HepG2 (cell line): ENCODE data around the gene SMAD7. TPM values are rescaled to one million over a fixed set of nuclear protein-coding genes. Genes with fewer than 3 reads are reported as not detected.

Source experiments
- ATAC-seq: fragments of 200-7000 bp; cut with Tn5 transposase; 3 replicates; pipeline ENCODE4 v1.9.1; 2020; ENCODE audit warnings: mild to moderate bottlenecking, moderate library complexity
- BruUV-seq: library from RNA; stranded (reverse); fragments of 400-500 nt; replicated peaks from 2 replicates; lab custom pipeline; 2021; lab: Mats Ljungman, UMichigan
- CTCF ChIA-PET: fragments of 300-600 bp; formaldehyde crosslinking; extraction: SDS; loops from one replicate; lab custom pipeline; 2021; ENCODE audit warnings: low total read pairs, inconsistent platforms, low intra/inter-chr PET ratio; lab: Yijun Ruan, JAX
- POLR2A ChIA-PET: fragments of 350-600 bp; sonication (Branson Sonifier 250); formaldehyde crosslinking; loops from one replicate; lab custom pipeline; 2020; ENCODE audit warnings: antibody characterized with exemption, inconsistent platforms; lab: Yijun Ruan, JAX
- DNase-seq: peaks from one replicate; pipeline ENCODE4 v3.0.0-alpha.2; 2015; ENCODE audit warnings: low spot score
- FAIRE-seq: peaks from 3 replicates; lab custom pipeline; 2011; peaks lifted over from hg19 to GRCh38; lab: Jason Lieb, UNC
- H2AFZ ChIP-seq: one replicate; pipeline ENCODE4 v1.6.1; 2011; ENCODE audit warnings: low read length, inconsistent platforms
- H3K27ac ChIP-seq: fragments of 300-600 bp; 3 replicates; pipeline ENCODE4 v1.8.0; 2011; ENCODE audit warnings: mixed run types, mild to moderate bottlenecking, mixed read lengths, low read length, inconsistent platforms; ENCODE audit not compliant: insufficient read depth; ENCODE audit errors: extremely low read length
- H3K27me3 ChIP-seq, 2 experiments: fragments of 200-600 bp in 1 of 2; 2 replicates in 1 of 2; 3 replicates in 1 of 2; pipeline versions ENCODE4 v1.6.0 to v1.8.0; 2011; ENCODE audit warnings: low read length in 2 of 2, mild to moderate bottlenecking in 2 of 2, moderate library complexity in 2 of 2, inconsistent platforms in 1 of 2; ENCODE audit not compliant: insufficient read depth in 2 of 2, control insufficient read depth in 1 of 2
- H3K36me3 ChIP-seq, 2 experiments: fragments of 200-600 bp in 1 of 2; replicated peaks in 1 of 2; 2 replicates in 1 of 2; 3 replicates in 1 of 2; pipeline versions ENCODE4 v1.5.1 to v1.8.0; 2011; ENCODE audit warnings: low read length in 2 of 2, inconsistent platforms in 1 of 2; ENCODE audit not compliant: insufficient read depth in 2 of 2, control insufficient read depth in 1 of 2
- H3K4me1 ChIP-seq: 2 replicates; pipeline ENCODE4 v1.5.1; 2012; ENCODE audit warnings: low read length, inconsistent platforms; ENCODE audit not compliant: insufficient read depth
- H3K4me2 ChIP-seq: 2 replicates; pipeline ENCODE4 v1.6.0; 2011; ENCODE audit warnings: low read depth, low read length, inconsistent platforms
- H3K4me3 ChIP-seq, 3 experiments: fragments of 200-600 bp in 1 of 3; sonication (generic), shearing (Covaris generic) in 1 of 3; replicated peaks in 1 of 3; 2 replicates each; pipeline ENCODE4 v1.5.1; 2011 to 2016; ENCODE audit warnings: low read length in 3 of 3, inconsistent platforms in 2 of 3, low read depth in 2 of 3, mild to moderate bottlenecking in 2 of 3, control low read depth in 1 of 3, mixed read lengths in 1 of 3; ENCODE audit not compliant: insufficient read depth in 1 of 3
- H3K79me2 ChIP-seq: one replicate; pipeline ENCODE4 v1.6.1; 2011; ENCODE audit warnings: low read length, inconsistent platforms; ENCODE audit not compliant: insufficient read depth
- H3K9ac ChIP-seq: 2 replicates; pipeline ENCODE4 v1.6.0; 2011; ENCODE audit warnings: mild to moderate bottlenecking, low read depth, low read length, inconsistent platforms; ENCODE audit not compliant: insufficient read depth
- H3K9me3 ChIP-seq: 2 replicates; pipeline ENCODE4 v1.5.1; 2012; ENCODE audit warnings: mild to moderate bottlenecking, low read length
- H4K20me1 ChIP-seq: 2 replicates; pipeline ENCODE4 v1.6.0; 2011; ENCODE audit warnings: inconsistent platforms, mild to moderate bottlenecking, low read length, moderate library complexity; ENCODE audit not compliant: insufficient read depth
- EP300 ChIP-seq, 3 experiments: sonication (generic) in 1 of 3; formaldehyde crosslinking in 1 of 3; IDR thresholded peaks; 2 replicates each; pipeline versions ENCODE4 v1.5.1 to v1.6.1; 2011 to 2020; ENCODE audit warnings: low read depth in 2 of 3, low read length in 2 of 3, borderline replicate concordance in 1 of 3, improper control_type of control experiment in 1 of 3, mild to moderate bottlenecking in 1 of 3, missing genetic modification reagents in 1 of 3, moderate library complexity in 1 of 3
- IKZF1 ChIP-seq: fragments of 450-650 bp; IDR thresholded peaks from 2 replicates; pipeline ENCODE4 v1.7.1; 2016
- KAT8 ChIP-seq: IDR thresholded peaks from 2 replicates; pipeline ENCODE4 v1.6.1; 2016; ENCODE audit warnings: missing genetic modification reagents, missing compliant biosample characterization
- NR1H2 ChIP-seq: sonication (generic); formaldehyde crosslinking; IDR thresholded peaks from 2 replicates; pipeline ENCODE4 v1.8.1; 2022; ENCODE audit warnings: low read depth, missing genetic modification reagents, borderline replicate concordance
- ZBTB38 ChIP-seq: sonication (generic); formaldehyde crosslinking; IDR thresholded peaks from 2 replicates; pipeline ENCODE4 v1.5.1; 2020; ENCODE audit warnings: mild to moderate bottlenecking, missing genetic modification reagents
- ZNF460 ChIP-seq: sonication (generic); formaldehyde crosslinking; IDR thresholded peaks from 2 replicates; pipeline ENCODE4 v1.5.1; 2020; ENCODE audit warnings: missing genetic modification reagents, mild to moderate bottlenecking, borderline replicate concordance
- WGBS: methylation state at CpG from one replicate; pipeline ENCODE4 v1.1.6; 2017; ENCODE audit warnings: low lambda C conversion rate; 5-methylcytosine and 5-hydroxymethylcytosine counted together
- in situ Hi-C: cut with HindIII; loops from 2 replicates; pipeline ENCODE4 v1.10.0; 2017; ENCODE audit warnings: low pct_unique_long_range_greater_than_20kb; ENCODE audit not compliant: extremely low pct_ligation_motif_present
- intact Hi-C: fragments of 100-400 bp; cut with micrococcal nuclease; formaldehyde crosslinking; loops from one replicate; pipeline ENCODE4 v1.10.0; 2022; ENCODE audit not compliant: unreplicated experiment
- polyA plus RNA-seq, 8 experiments: library from polyadenylated mRNA; depleted of rRNA in 3 of 8; stranded (reverse) in 7 of 8; unstranded in 1 of 8; fragments of >200 nt; fragmentation: Illumina TruSeq in 4 of 8; extraction: Trizol in 4 of 8; gene quantifications; 2 replicates each; pipeline versions ENCODE4 v1.2.1 to v1.2.3, GENCODE V29; 2011 to 2016; ENCODE audit warnings: low read depth in 4 of 8, missing spikeins in 1 of 8, mixed read lengths in 1 of 8; ENCODE audit not compliant: insufficient read depth in 1 of 8
- total RNA-seq, 5 experiments: library from RNA; depleted of rRNA; stranded (reverse); fragments of >200 nt; fragmentation: Illumina TruSeq; extraction: Trizol; gene quantifications; 2 replicates each; pipeline ENCODE4 v1.2.3, GENCODE V29; 2016; ENCODE audit warnings: low read depth in 1 of 5
- TF ChIP-seq, protein P1 (sequence below): sonication (generic); formaldehyde crosslinking; IDR thresholded peaks from 2 replicates; pipeline ENCODE4 v1.5.1; 2020; ENCODE audit warnings: mild to moderate bottlenecking, missing genetic modification reagents
- TF ChIP-seq, protein P2 (sequence below): sonication (generic); formaldehyde crosslinking; conservative IDR thresholded peaks from 2 replicates; pipeline ENCODE4 v1.4.0; 2020; ENCODE audit warnings: missing genetic modification reagents
- TF ChIP-seq, protein P3 (sequence below): sonication (generic); formaldehyde crosslinking; conservative IDR thresholded peaks from 2 replicates; pipeline ENCODE4 v1.8.0; 2022; ENCODE audit warnings: low read depth, missing genetic modification reagents
- TF ChIP-seq, protein P4 (sequence below): sonication (generic); formaldehyde crosslinking; IDR thresholded peaks from 2 replicates; pipeline ENCODE4 v1.4.0; 2020; ENCODE audit warnings: low read depth, mild to moderate bottlenecking, missing genetic modification reagents
- TF ChIP-seq, protein P5 (sequence below): sonication (generic); formaldehyde crosslinking; IDR thresholded peaks from 2 replicates; pipeline ENCODE4 v1.8.0; 2023; ENCODE audit warnings: mild to moderate bottlenecking, missing genetic modification reagents

SMAD7 gene
- total and polyA plus RNA-seq, 2 of the 13 experiments (the other 11 are each of a cell fraction or from before 2014, with no cell fraction given), result 17.4 to 24.7 TPM

- BruUV-seq, result no TSS peak
- no peak overlapping the region for H3K9ac ChIP-seq
- no peak overlapping the region for H3K4me2 ChIP-seq
- H3K4me1 ChIP-seq, result peaks cover 63% of the 10 kb centered on the region
- CTCF ChIA-PET, result no interaction called here
- 76% methylated on average over 20 of the region's 20 CpGs for WGBS
- no peaks in the 10 kb centered on the region for H3K36me3 ChIP-seq
- no peak overlapping the region for H3K27ac ChIP-seq
- intact Hi-C loops, result no loop called here
- TF ChIP-seq, protein P1, sequence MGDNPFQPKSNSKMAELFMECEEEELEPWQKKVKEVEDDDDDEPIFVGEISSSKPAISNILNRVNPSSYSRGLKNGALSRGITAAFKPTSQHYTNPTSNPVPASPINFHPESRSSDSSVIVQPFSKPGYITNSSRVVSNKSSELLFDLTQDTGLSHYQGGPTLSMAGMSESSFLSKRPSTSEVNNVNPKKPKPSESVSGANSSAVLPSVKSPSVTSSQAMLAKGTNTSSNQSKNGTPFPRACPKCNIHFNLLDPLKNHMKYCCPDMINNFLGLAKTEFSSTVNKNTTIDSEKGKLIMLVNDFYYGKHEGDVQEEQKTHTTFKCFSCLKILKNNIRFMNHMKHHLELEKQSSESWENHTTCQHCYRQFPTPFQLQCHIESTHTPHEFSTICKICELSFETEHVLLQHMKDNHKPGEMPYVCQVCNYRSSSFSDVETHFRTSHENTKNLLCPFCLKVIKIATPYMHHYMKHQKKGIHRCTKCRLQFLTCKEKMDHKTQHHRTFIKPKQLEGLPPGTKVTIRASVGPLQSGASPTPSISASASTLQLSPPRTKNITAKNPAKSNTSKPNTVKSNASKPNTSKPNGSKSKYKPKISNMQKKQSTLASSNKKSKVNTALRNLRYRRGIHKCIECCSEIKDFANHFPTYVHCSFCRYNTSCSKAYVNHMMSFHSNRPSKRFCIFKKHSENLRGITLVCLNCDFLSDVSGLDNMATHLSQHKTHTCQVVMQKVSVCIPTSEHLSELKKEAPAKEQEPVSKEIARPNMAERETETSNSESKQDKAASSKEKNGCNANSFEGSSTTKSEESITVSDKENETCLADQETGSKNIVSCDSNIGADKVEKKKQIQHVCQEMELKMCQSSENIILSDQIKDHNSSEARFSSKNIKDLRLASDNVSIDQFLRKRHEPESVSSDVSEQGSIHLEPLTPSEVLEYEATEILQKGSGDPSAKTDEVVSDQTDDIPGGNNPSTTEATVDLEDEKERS (CRISPR knock-in tag), result no peak
- TF ChIP-seq ZBTB38 (no peak), EP300 (IDR thresholded peaks at IDR 0.05; ENCODE audit: low read depth in 2 of 2, low read length in 2 of 2) (no peak), EP300 (CRISPR knock-in tag; IDR thresholded peaks at IDR 0.05; ENCODE audit: borderline replicate concordance) (no peak), KAT8 (CRISPR knock-in tag) (no peak), IKZF1 (no peak), ZNF460 (CRISPR knock-in tag) (no peak), NR1H2 (CRISPR knock-in tag) (no peak)
- TF ChIP-seq, protein P2, sequence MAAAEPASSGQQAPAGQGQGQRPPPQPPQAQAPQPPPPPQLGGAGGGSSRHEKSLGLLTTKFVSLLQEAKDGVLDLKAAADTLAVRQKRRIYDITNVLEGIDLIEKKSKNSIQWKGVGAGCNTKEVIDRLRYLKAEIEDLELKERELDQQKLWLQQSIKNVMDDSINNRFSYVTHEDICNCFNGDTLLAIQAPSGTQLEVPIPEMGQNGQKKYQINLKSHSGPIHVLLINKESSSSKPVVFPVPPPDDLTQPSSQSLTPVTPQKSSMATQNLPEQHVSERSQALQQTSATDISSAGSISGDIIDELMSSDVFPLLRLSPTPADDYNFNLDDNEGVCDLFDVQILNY (CRISPR knock-in tag), result no peak
- TF ChIP-seq, protein P3, sequence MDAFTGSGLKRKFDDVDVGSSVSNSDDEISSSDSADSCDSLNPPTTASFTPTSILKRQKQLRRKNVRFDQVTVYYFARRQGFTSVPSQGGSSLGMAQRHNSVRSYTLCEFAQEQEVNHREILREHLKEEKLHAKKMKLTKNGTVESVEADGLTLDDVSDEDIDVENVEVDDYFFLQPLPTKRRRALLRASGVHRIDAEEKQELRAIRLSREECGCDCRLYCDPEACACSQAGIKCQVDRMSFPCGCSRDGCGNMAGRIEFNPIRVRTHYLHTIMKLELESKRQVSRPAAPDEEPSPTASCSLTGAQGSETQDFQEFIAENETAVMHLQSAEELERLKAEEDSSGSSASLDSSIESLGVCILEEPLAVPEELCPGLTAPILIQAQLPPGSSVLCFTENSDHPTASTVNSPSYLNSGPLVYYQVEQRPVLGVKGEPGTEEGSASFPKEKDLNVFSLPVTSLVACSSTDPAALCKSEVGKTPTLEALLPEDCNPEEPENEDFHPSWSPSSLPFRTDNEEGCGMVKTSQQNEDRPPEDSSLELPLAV (CRISPR knock-in tag), result no peak
- TF ChIP-seq, protein P4, sequence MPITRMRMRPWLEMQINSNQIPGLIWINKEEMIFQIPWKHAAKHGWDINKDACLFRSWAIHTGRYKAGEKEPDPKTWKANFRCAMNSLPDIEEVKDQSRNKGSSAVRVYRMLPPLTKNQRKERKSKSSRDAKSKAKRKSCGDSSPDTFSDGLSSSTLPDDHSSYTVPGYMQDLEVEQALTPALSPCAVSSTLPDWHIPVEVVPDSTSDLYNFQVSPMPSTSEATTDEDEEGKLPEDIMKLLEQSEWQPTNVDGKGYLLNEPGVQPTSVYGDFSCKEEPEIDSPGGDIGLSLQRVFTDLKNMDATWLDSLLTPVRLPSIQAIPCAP (CRISPR knock-in tag), result no peak
- TF ChIP-seq, protein P5, sequence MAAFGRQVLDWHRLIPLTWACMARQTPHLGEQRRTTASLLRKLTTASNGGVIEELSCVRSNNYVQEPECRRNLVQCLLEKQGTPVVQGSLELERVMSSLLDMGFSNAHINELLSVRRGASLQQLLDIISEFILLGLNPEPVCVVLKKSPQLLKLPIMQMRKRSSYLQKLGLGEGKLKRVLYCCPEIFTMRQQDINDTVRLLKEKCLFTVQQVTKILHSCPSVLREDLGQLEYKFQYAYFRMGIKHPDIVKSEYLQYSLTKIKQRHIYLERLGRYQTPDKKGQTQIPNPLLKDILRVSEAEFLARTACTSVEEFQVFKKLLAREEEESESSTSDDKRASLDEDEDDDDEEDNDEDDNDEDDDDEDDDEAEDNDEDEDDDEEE (CRISPR knock-in tag), result no peak
- TF ChIP-seq, all 625 proteins: peak for 0
- H3K9me3 ChIP-seq, result no peaks in the 10 kb centered on the region
- H3K27me3 ChIP-seq, result no peaks in the 10 kb centered on the region
- H4K20me1 ChIP-seq, result no peaks in the 10 kb centered on the region
- no peaks in the 10 kb centered on the region for H3K79me2 ChIP-seq
- H2AFZ ChIP-seq, result no peak overlapping the region
- no peak overlapping the region for H3K4me3 ChIP-seq
- FAIRE-seq (no peak), ATAC-seq (no peak), DNase-seq (no peak)
- POLR2A ChIA-PET, result no interaction called here
- in situ Hi-C loops, result no loop called here
Observed at GRCh38 chr18:48872234-48873145, 78.3 kb downstream of the SMAD7 start.
